Endometrial microvascular endothelial cells (primary cell): ENCODE results near the gene DENND2C. TPM values are rescaled to one million over a fixed set of nuclear protein-coding genes. Genes with fewer than 3 reads are reported as not detected.

Experiments used
- in situ Hi-C: cut with HindIII; loops from 2 replicates; pipeline ENCODE4 v1.10.0; 2017; ENCODE audit warnings: low sequenced_read_pairs, low pct_unique_long_range_greater_than_20kb; ENCODE audit errors: inconsistent ontology term
- total RNA-seq: library from RNA; depleted of rRNA; stranded (reverse); fragments of >200 nt; gene quantifications from one replicate; pipeline ENCODE4 v1.2.3, GENCODE V29; 2015; ENCODE audit errors: inconsistent ontology term

DENND2C gene
- total RNA-seq, 1 donor from 2014 or later, result 0.37 TPM

DNA sequence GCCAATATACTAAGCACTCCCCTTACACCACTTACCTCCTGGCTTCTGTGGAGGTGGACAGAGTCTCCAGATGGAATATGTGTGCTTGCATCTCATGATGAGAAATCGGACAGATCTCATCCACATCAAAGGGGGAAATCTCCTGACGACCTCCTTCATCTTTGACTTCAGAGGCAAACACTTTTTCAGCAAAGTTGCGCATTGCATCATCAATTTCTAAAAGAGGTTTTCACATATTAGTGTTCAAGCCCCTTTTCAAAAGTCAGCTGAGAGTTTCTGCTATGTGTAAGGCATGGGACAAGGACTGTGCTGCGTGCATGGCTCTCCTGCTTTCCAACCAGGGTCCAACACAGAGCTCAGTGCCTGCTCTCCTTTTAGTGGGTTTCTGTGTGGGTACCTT, 18.7 kb upstream of the DENND2C start:
- in situ Hi-C loops, result no loop called here

DNA sequence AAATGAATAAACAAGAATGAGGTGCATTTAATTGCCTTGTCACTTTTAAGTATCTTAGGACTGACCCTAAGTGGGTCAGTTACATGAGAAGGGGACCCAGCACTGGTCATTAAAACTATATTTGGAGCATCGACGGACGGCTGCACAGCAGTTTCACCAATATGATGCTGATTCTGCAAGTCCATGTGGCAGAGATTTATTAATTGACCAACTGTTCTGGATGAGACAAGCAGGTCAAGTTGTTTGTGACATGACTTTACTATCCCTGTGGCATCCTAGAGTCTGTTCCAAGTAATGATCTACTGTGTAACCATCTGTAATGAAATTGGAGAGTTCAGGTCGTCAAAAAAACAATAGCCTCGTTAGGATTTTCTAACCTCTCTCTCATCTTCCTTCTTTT, 16.0 kb upstream of the DENND2C start:
- in situ Hi-C loops, result no loop called here

DNA sequence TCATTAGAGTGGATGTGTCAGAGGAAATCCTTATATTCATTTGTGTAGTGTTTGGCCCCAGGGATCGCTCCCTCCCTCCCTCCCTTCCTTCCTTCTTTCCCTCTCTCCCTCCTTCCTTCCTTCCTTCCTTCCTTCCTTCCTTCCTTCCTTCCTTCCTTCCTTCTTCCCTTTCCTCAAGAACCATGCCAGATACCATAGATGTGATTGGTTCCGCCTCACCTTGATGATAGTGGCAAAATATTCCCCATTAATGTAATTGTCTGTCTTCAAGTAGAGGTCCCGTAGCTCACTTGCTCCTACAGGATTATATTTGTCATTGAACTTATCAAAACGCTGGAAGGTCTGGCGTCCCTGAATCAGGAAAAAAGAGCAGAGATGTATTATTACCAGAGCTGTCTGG, 7.8 kb upstream of the DENND2C start:
- in situ Hi-C loops, result no loop called here

DNA sequence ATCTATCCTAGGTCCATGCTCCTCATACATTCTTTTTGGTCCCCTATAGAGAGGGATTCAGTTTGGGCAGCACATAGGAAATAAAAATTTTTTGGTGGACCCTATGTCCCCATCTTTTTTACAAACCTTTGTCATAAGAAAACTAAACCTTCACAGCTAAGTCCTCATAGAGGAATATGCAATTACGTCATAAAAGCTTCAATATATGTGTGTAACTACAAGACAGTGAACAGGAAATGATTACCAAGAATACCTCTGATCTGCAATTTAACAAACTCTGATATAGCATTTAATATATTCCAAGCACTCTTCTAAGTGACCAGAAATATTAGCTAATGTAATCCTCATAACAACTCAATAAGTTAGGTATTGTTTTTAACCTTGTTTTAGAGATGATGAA, 6.3 kb upstream of the DENND2C start:
- in situ Hi-C loops, result no loop called here

DNA sequence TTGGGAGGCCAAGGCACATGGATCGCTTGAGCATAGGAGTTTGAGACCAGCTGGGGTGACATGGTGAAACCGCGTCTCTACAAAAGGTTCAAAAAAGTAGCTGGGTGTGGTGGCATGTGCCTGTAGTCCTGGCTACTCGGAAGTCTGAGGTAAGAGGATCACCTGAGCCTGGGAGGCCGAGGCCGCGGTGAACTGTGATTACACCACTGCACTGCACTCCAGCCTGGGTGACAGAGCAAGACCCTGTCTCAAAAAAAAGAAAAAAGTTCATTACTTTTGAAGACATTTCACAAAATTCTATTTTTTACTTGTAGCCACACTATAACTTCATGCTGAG, 2.1 kb upstream of the DENND2C start:
- in situ Hi-C loops, result no loop called here

DNA sequence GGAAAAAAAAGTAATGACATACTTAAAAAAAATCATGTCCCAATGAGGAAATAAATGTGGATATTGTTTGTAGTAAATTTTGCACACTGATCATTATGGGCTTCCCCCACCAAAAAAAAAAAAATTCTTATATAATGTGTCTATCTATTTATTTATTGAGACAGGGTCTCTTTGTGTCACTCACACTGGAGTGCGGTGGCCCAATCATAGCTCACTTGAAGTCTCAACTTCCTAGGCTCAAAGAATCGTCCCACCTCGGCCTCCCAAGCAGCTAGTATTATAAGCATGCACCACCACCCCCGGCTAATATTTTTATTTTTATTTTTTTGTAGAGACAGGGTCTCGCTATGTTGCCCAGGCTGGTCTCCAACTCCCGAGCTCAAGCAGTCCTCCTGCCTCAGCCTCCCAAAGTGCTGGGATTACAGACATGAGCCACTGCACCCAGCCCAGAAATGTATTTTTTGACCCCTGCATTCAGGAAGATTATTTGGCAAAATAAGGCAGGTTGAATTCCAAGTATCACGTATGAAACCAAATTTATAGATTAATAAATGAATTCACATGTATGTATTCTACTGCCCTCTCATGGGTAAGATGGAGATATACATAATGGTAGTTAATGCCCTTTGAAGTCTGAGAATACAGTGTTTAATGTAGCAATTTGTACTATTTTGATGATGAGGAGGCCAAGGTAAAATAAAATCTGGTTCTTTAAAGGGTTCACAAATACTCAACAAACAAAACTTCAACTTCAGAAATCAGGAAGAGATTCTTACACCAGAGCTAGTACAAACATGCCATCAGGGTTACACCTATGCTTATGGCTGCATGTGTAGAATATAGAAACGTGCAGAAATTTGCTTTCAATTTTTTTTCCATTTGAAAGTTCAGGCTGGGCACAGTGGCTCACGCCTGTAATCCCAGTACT, 1.4 kb upstream of the DENND2C start:
- in situ Hi-C loops, result no loop called here

DNA sequence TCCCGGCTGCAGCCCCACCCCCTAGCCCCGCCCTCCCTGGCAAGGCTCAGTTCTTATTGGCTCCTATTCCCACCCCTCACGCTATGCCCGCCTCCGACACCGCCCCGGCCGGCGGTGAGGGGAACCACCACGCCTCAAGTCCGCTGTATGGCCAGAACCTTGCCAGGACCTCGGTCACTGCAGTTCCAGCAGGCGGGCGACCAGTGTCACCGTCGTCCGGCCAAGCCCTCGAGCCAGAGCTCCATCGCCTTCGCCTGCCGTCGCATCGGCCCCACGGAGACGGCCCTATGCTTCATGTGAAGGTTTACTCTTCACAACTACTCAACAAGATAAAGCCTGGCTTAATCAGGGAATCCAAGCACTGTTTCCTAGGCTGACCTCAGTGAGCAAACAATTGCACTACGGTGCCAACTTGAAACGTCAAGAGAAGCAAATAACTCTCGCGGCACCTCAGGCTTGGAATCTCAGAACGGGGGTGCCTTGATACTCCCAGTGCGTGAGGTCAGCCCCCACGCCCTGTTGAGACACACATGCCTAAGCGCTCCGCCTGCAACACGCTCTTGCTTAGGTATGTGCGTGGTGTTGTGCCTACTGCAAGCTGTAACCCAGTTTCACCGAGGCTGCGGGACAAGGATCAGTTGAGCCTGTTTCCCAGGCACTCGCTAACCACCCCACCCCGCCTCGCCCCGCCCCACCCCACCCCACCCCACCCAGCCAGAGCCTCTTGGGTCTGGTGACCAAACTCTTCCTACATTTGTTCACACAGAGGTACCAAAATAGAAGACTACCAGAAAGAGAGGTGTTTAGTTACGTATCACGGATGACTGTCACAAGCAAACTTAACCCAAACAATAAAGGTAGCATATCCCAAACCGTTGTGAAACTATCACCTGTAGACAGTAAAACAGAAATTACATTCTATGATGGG, 498 bp upstream of the DENND2C start:
- in situ Hi-C loops, result no loop called here

DNA sequence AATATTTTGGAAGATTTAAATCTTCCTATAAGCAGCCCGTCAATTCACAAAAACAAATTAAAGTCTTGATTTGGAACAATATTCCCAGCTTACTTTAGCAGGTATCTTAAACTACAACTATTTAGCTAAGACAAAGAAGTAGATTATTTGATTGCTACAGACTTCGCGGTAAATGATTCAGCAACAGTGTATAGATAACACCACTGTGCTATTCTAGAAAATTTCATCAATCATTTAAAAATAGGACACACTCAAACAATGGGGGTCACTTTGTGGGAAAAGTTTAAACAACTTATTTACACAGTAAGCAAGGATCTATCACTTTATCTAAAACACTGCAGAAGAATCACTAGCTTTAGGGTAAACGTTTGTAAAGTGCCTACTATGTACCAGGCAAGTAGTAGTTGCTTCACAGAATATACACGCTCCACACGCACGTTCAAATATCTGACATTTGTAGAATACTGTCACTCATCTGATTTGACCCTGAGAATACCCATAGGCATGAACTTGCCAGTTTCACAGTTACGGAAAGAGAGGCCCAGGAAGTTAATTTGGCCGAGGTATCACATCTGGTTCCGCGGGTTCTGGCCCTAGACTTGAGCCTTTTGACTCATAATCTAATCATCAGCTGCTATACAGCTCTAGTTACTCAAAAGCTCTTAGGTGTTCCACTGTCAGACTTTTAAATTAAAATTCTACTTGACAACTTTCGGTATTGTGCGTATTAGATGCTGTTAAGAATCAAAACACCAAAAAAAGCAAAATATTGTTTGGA, 876 bp downstream of the DENND2C start:
- in situ Hi-C loops, result no loop called here

DNA sequence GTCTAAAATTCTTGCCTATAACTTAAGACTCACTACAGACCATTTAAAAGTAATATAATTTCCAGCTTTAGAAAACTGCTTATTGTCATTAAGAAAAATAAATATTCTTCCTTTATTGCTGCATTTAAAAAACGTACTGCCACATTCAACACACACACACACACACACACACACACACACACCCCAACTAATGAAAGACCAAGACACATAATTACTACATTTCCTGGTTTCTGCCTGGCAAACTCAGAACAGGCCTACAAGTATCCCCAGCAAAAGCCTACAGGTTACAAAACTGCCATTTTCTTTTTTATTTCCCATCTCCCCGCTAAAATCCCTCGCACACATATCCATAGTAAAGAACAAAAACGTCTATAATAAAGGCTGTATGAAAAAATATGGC, 1.5 kb downstream of the DENND2C start:
- in situ Hi-C loops, result no loop called here

DNA sequence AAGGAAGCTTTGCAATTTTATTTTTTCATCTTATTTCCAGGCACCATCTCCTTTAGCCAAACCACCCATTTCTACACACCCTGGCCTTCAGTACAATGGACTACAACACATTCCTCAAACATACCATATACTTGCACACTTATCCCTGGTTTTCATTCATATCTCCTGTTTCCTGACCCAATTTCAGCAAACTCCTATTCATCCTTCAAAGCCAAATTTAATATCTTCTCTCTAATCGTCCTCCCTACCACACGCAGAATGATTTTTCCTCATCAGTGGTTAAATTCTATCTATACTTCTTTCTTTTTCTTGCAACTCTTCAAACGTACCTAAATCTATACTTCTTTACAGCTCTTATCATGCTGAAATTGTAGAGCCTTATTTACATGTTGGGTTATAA, 2.9 kb downstream of the DENND2C start:
- in situ Hi-C loops, result no loop called here

DNA sequence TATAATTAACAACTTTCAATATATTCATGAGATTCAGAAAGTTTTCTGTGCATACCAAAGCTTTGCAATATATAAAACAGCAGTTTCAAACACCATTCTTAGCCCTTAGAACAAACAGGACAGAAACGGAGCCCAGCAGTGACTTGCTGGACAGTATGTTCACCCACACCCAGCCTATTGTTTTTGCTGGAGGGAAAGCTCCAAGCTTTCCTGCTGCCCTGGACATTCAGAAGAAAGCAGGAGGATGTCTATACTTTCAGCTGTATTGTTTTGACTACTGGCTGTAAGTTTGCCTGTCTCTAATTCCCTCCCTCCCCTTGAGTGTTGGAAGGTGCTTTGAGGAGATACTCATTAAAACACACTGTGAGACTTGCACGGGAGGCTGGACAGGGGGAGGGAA, 9.6 kb downstream of the DENND2C start:
- in situ Hi-C loops, result no loop called here

DNA sequence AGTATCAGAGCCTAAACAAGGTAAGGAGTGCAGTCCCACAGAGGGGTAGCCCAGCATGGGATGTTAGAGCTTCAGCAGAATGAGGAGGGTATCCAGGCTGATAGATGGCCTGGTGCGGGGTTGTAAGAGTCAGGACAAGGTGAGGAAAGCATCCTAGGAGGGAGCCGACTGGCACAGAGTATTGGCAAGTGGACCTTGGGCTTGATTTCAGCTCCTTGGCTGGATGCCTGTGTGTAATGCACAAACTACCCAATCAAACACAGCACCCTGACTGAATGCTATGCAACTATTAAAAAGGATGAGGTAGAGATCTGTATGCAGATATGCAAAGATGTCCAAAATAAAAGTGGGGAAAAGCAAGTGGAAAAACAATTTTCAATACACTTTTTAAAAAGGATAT, 18.0 kb downstream of the DENND2C start:
- in situ Hi-C loops, result no loop called here

DNA sequence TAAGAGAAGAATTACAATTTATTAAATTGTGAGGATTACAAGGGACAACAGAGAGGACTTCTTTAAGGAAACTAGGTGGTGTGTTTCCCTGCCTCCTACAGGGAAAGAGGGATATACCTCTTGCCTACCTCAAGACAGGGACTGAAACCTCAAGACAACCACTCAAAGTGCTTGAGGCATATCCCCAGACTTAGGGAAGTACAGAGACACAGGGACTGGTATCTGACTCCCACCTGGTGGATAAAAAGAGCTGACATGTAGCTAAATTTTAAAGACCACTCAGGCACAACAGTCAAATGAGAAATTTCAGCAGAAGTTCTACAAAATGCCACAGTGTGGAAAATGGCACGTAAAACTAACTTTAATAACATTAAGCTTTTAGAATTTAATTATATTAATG, 21.3 kb downstream of the DENND2C start:
- in situ Hi-C loops, result no loop called here

DNA sequence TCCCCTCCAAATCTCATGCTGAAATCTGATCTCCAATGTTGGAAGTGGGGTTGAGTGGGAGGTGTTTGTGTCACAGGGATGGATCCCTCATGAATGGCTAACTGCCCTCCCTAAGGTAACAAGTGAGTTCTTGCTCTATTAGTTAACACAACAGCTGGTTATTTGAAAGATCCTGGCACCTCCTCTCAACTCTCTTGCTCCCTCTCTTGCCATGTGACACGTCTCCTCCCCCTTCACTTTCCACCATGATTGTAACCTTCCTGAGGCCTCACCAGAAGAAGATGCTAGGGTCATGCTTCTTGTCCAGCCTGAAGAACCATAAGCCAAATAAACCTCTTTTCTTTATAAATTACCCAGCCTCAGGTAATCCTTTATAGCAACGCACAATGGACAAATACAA, 28.5 kb downstream of the DENND2C start:
- in situ Hi-C loops, result no loop called here

DNA sequence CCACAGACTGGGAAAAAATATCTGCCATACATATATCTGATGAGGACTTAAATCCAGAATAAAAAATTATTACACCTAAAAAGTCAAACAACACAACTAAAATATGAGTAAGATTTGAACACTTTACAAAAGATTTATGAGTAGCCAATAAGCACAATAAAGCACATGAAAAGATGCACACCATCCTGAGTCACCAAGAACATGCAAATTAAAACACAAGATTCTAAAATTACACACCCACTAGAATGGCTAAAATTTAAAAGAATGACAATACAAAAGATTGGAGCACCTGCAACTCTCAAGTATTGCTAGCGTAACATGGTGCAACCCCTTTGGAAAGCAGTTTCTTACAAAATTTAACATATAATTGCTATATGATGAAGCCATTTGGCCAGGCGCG, 30.9 kb downstream of the DENND2C start:
- in situ Hi-C loops, result no loop called here

DNA sequence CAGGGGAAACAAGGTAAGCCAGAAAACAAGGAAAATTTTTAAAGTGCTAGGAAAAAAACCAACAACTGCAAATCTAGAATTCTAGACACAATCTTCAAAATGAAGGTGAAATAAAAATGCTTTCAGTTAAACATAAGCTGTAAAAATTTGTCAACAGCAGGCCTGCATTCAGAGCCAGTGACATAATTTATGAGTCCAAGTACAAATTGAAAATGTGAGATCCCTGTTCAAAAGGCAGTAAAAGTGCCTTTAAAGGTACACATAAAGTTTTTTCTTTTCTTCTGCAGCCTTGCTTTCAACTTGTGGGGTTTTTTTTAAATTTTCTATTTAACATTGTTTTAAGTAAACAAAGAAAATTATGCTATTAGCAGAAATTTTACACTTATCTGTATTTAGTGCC, 37.4 kb downstream of the DENND2C start:
- in situ Hi-C loops, result no loop called here

DNA sequence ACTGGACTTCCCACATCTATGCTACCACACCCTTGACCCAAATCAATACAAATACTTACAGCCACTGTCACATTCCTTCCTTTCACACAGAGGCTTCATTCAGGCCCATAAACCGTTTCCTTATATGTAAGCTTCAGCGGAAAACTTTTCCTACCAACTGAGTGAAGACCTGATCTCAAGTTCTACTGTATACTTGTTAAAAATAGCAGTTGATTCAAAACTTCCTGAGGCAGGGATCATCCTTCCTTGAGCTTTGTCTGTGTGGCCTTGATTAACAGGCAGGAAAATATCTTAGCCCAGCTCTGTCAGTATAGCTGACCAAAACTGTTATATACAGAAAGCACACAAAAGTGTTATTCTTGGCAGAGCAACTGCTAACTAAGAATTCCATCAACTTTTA, 42.7 kb downstream of the DENND2C start:
- in situ Hi-C loops, result no loop called here

DNA sequence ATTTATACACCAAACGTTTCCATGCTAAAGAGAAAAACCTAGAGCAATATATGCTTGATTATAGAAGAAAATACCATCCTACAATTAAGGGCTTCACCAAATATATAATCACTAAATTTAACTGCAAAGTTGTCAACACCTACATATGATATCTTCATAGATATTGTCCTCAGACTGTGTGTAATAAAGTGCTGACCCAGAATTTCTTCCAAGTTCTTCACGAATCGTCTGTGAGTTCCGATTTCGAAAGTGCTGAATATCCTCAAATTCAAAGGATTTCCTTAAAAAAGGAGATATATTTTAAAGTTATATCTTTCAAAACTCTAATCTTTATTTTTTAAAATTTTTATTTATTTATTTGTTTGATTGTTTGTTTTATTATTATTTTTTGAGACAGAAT, 46.5 kb downstream of the DENND2C start:
- in situ Hi-C loops, result no loop called here

DNA sequence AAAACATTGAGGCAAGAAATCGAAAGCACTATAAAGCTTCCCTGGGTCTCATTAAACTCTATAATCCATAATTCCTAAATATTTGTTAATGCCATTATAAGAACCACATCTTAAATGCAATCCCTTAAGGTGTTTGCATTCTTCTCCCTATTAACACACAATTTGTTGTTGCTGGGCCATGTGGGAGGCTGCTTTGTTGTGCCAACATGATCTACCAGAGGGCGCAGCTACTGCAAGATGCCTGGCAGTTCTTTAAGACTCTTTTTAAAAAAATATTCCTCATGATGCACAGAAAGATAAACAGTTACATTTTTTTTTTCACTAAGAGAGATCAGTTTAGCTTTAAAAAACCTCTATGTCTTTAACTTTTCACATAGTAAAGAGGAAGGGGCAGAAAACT, 49.4 kb downstream of the DENND2C start:
- in situ Hi-C loops, result no loop called here
